HG03432 (cell line): ENCODE data around the gene TXNDC2.
"Not testable (repeated sequence)": the region's sequence is repeated elsewhere in the genome, so short reads cannot be mapped to it uniquely, and the experiment has no call there.

Experiments used
- ATAC-seq: cut with Tn5 transposase; IDR thresholded peaks from one replicate; pipeline ENCODE4 v1.9.1; 2021; ENCODE audit warnings: mild to moderate bottlenecking, moderate library complexity; ENCODE audit not compliant: unreplicated experiment

Gene TXNDC2

DNA sequence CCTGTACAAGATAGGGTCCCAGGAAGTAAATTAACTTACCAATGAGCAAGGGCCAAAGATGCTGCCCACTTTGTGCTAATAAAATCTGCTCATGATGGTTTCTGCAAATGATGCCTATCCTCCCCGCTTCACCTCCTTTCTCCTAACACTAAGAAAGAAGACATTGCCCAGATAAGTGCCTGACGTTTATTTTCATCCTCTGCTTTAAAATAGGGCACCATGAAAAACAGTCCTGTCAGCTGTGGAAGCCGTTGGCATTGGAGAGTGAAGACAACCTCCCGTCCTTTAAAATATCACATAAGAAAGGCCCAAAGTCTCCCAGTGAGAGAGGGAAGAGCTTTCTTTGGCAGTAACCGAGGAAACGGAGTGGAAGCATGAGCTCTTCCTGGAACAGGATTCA is 1.7 kb upstream of the TXNDC2 start:
- ATAC-seq, result no peak

GRCh38 chr18:9884532-9885140 is 1.1 kb upstream of the TXNDC2 start:
- ATAC-seq, result no peak

- ATAC-seq, result no peak
These were observed 204 bp downstream of the TXNDC2 start for GRCh38 chr18:9886005-9886348.

DNA sequence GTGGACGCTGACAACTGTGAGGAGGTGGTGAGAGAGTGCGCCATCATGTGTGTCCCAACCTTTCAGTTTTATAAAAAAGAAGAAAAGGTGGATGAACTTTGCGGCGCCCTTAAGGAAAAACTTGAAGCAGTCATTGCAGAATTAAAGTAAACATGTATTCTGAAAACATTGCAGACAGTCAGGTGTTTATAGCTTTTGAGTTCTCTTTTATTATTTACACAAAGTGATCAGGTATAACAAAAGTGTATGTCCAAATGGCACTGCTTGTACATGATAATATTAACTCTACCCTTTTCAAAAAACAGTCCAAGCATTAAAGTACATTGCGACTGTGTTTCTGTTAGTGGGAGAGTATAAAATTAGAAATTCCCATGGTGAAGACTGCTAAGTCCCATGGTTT is 2.2 kb downstream of the TXNDC2 start:
- no peak for ATAC-seq

- ATAC-seq, result no peak
These were observed 4.4 kb downstream of the TXNDC2 start for GRCh38 chr18:9890196-9890595.

DNA sequence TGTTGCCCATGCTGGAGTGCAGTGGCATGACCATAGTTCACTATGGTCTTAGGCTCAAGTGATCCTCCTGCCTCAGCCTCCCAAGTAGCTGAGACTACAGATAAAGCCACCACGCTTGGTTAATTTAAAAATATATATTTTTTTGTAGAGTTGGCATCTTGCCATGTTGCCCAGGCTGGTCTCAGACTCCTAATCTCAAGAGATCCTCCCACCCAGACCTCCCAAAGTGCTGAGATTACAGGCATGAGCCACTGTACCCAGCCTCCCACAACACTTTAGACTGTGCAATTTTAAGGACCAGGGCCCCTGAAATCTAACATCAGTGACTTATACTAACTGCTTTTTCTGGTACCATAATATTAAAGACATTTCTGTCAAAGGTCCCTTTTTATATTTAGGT is 5.2 kb downstream of the TXNDC2 start:
- no peak for ATAC-seq

GRCh38 chr18:9891515-9891914 is 5.7 kb downstream of the TXNDC2 start:
- ATAC-seq, result not testable (repeated sequence)

GRCh38 chr18:9894454-9895068 is 8.8 kb downstream of the TXNDC2 start:
- ATAC-seq, result no peak

GRCh38 chr18:9897129-9897528 is 11.4 kb downstream of the TXNDC2 start:
- ATAC-seq, result no peak

DNA sequence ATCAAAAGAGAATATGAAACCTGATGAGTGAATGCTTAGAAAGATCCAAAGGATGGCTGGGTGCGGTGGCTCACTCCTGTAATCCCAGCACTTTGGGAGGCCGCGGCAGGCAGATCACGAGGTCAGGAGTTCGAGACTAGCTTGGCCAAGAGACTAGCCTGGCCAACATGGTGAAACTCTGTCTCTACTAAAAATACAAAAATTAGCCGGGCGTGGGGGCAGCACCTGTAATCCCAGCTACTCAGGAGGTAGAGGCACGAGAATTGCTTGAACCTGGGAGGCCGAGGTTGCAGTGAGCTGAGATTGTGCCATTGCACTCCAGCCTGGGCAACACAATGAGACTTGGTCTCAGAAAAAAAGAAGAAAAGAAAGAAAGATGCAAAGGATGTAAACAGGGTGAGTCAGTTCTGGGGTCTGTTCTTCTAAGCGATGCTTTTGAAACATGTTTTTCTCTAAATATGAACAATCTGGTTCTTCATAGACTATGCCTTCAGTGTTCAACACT is 12.1 kb downstream of the TXNDC2 start:
- not testable (repeated sequence) for ATAC-seq

- ATAC-seq, result peak; percentile 65
These were observed 13.2 kb downstream of the TXNDC2 start for GRCh38 chr18:9898792-9899549.

GRCh38 chr18:9899550-9899930 is 13.8 kb downstream of the TXNDC2 start:
- not testable (repeated sequence) for ATAC-seq

DNA sequence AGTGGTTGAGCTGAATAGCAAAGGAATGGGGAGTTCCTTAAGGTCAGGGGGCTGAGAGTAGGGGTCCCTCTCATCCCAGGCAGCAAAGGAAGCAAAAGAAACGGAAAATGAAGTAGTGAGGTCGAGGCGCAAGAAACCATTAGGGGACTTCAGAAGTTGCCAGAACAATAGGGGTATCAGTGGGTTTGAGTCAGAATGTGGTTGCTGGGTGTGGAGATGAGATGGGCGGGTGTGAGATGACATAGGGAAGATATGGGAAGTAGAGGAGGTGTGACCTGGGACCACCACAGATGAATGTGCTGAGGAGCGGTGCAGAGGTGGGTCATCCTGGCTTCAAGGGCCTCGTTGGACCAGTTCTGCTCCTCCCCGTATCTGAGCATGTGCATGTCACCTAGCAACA is 14.9 kb downstream of the TXNDC2 start:
- ATAC-seq, result no peak

- ATAC-seq, result no peak
These were observed 15.6 kb downstream of the TXNDC2 start for GRCh38 chr18:9901377-9901776.

GRCh38 chr18:9902264-9902663 is 16.5 kb downstream of the TXNDC2 start:
- not testable (repeated sequence) for ATAC-seq

DNA sequence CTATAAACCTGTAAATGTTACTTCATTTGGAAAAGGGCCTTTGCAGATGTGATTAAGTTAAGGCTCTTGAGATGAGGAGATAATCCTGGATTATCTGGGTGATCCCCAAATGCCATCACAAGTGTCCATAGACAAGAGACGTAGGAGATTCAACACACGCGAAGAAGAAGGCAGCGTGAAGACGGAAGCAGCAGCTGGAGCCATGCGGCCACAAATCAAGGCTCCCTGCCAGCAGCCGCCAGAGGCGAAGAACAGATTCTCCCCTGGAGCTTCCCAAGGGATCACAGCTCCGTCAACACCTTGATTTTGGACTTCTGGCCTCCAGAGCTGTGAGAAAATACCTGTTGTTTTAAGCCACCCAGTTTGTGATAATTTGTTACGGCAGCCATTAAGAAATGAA is 17.1 kb downstream of the TXNDC2 start:
- ATAC-seq, result no peak

GRCh38 chr18:9905401-9905922 is 19.7 kb downstream of the TXNDC2 start:
- no peak for ATAC-seq

- ATAC-seq, result no peak
These were observed 20.7 kb downstream of the TXNDC2 start for GRCh38 chr18:9906481-9906880.

DNA sequence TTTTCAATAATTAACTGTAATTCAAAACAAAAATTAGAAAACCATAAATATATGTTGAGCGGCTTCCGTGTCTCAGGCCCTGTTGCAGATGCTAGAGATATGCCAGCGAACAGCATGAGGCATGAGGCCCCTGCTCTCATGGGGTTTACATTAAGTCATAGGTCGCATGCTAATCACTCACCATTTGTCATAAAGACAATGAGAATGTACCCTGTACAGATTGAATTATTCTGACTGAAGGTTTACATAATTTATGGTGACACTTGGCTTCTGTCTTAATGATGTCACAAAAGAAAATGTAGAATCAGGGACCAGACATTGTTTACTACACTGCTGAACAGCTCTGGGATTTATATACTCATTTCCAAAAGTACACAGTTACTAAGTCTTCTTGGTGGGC is 22.1 kb downstream of the TXNDC2 start:
- no peak for ATAC-seq

DNA sequence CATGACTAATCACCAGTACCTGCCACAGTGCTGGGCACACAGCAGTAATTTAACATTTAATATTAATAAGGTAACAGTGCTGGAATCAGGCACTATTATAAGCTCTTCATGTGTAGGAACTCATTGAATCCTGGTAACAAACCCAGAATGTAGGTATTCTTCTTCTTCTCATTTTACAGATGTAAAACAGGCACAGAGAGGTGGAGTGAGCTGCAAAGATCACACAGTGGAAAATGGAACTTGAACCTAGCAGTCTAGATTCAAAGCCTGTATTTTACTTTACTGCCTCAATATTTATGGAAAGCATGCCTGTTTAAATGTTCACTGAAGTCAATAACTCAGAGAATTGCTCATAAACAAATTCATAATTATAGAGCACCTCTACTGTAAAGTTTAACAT is 24.3 kb downstream of the TXNDC2 start:
- ATAC-seq, result no peak

DNA sequence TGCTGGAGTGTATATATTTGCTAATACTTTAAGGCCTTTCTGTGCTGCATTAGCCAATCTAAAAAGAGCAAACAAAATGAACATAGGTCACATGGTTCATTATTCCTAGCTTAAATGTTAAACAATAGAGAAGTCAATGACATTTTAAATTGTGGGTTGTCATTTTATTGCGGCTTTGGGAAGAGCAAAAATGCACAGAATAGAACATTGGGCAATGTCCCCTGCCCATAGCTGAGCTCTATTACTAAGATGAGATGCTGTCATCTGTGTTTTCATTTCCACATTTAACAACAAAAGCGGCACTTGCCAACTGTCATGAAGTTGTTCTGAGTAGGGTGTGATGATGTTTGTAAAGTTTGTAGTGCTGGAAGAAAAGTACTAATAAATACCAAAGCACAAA is 24.9 kb downstream of the TXNDC2 start:
- no peak for ATAC-seq

- ATAC-seq, result no peak
These were observed 25.5 kb downstream of the TXNDC2 start for GRCh38 chr18:9911226-9911625.
